A549 (cell line): Measurements from ENCODE around the gene POLR1F. TPM values are rescaled to one million over a fixed set of nuclear protein-coding genes. Genes with fewer than 3 reads are reported as not detected.

ENCODE experiments used
- ATAC-seq, 2 experiments: fragments of 200-7000 bp in 1 of 2; fragments of >200 bp in 1 of 2; cut with Nextera tagmentation in 1 of 2; cut with Tn5 transposase in 1 of 2; 3 replicates each; pipeline versions ENCODE4 v1.8.0 to v1.9.1; 2018 to 2020; ENCODE audit warnings: mild to moderate bottlenecking in 1 of 2, moderate library complexity in 1 of 2
- CTCF ChIA-PET: fragments of 300-600 bp; sonication (Branson Sonifier 250); formaldehyde crosslinking; extraction: SDS; loops from one replicate; lab custom pipeline; 2021; ENCODE audit warnings: antibody characterized with exemption, inconsistent platforms; lab: Yijun Ruan, JAX
- POLR2A ChIA-PET: fragments of 350-600 bp; formaldehyde crosslinking; extraction: SDS; loops from one replicate; lab custom pipeline; 2021; ENCODE audit warnings: antibody characterized with exemption, inconsistent platforms; lab: Yijun Ruan, JAX
- DNase-seq, 2 experiments: peaks; one replicate each; pipeline versions ENCODE4 v3.0.0 to v3.0.0-alpha.2; 2011 to 2016; ENCODE audit warnings: low read depth in 1 of 2, low spot score in 1 of 2
- FAIRE-seq: peaks from 2 replicates; lab custom pipeline; 2011; peaks lifted over from hg19 to GRCh38; lab: Jason Lieb, UNC
- H3K27ac ChIP-seq, 2 experiments: fragments of >200 bp; sonication (Bioruptor Twin); formaldehyde crosslinking; 3 replicates each; pipeline ENCODE4 v1.5.1; 2016 to 2017
- H3K4me1 ChIP-seq: fragments of >200 bp; sonication (Bioruptor Twin); formaldehyde crosslinking; 3 replicates; pipeline ENCODE4 v1.6.1; 2016
- H3K4me2 ChIP-seq: fragments of >200 bp; sonication (Bioruptor Twin); formaldehyde crosslinking; 3 replicates; pipeline ENCODE4 v1.6.1; 2016
- H3K4me3 ChIP-seq: fragments of >200 bp; sonication (Bioruptor Twin); formaldehyde crosslinking; 3 replicates; pipeline ENCODE4 v1.5.1; 2016
- H3K9me3 ChIP-seq: fragments of >200 bp; sonication (Bioruptor Twin); formaldehyde crosslinking; 3 replicates; pipeline ENCODE4 v1.6.1; 2016
- BHLHE40 ChIP-seq: IDR thresholded peaks from 2 replicates; pipeline ENCODE4 v1.6.1; 2012; ENCODE audit warnings: low read depth, low read length, inconsistent platforms
- CBX2 ChIP-seq: fragments of 200-600 bp; sonication (generic); IDR thresholded peaks from 2 replicates; pipeline ENCODE4 v1.6.1; 2016; ENCODE audit warnings: low read depth, mild to moderate bottlenecking, borderline replicate concordance
- CBX8 ChIP-seq: fragments of 200-600 bp; sonication (generic); IDR thresholded peaks from 2 replicates; pipeline ENCODE4 v1.6.1; 2016
- CEBPB ChIP-seq, 2 experiments: fragments of >200 bp in 1 of 2; sonication (Bioruptor Twin) in 1 of 2; formaldehyde crosslinking in 1 of 2; IDR thresholded peaks; 2 replicates each; pipeline ENCODE4 v1.6.1; 2012 to 2016
- CHD2 ChIP-seq: fragments of 150-350 bp; IDR thresholded peaks from 2 replicates; pipeline ENCODE4 v1.6.1; 2014; ENCODE audit warnings: low read length; ENCODE audit not compliant: partially characterized antibody
- CHD4 ChIP-seq: fragments of 200-600 bp; sonication (generic); IDR thresholded peaks from 2 replicates; pipeline ENCODE4 v1.6.1; 2016; ENCODE audit warnings: antibody characterized with exemption, mild to moderate bottlenecking, borderline replicate concordance
- EHF ChIP-seq: fragments of 250-450 bp; sonication (Bioruptor Pico); IDR thresholded peaks from 2 replicates; pipeline ENCODE4 v1.5.0; 2020; ENCODE audit warnings: mild to moderate bottlenecking
- EHMT2 ChIP-seq: fragments of 200-600 bp; sonication (generic); IDR thresholded peaks from 2 replicates; pipeline ENCODE4 v1.6.1; 2016; ENCODE audit warnings: antibody characterized with exemption, low read depth, mild to moderate bottlenecking, moderate library complexity
- EP300 ChIP-seq, 2 experiments: fragments of >200 bp; sonication (Bioruptor Twin); formaldehyde crosslinking; IDR thresholded peaks; 2 replicates in 1 of 2; 3 replicates in 1 of 2; pipeline ENCODE4 v1.6.1; 2016 to 2017
- ESRRA ChIP-seq: fragments of 150-350 bp; IDR thresholded peaks from 2 replicates; pipeline ENCODE4 v1.6.1; 2014; ENCODE audit warnings: mild to moderate bottlenecking, low read length, borderline replicate concordance
- FOSB ChIP-seq: fragments of 250-450 bp; sonication (Bioruptor Pico); IDR thresholded peaks from 2 replicates; pipeline ENCODE4 v1.5.0; 2020; ENCODE audit warnings: mild to moderate bottlenecking, moderate library complexity
- FOXS1 ChIP-seq: fragments of 250-450 bp; sonication (Bioruptor Pico); IDR thresholded peaks from 2 replicates; pipeline ENCODE4 v1.5.0; 2020; ENCODE audit warnings: mild to moderate bottlenecking, moderate library complexity
- HDAC2 ChIP-seq: fragments of 200-600 bp; sonication (generic); IDR thresholded peaks from 2 replicates; pipeline ENCODE4 v1.6.1; 2016
- HOXB13 ChIP-seq: fragments of 250-450 bp; sonication (Bioruptor Pico); IDR thresholded peaks from 2 replicates; pipeline ENCODE4 v1.5.0; 2020; ENCODE audit warnings: low read depth, mild to moderate bottlenecking, moderate library complexity
- JUN ChIP-seq, 2 experiments: fragments of >200 bp; sonication (Bioruptor Twin); formaldehyde crosslinking; IDR thresholded peaks; 2 replicates in 1 of 2; 3 replicates in 1 of 2; pipeline ENCODE4 v1.6.1; 2016 to 2017
- KDM1A ChIP-seq: fragments of 200-600 bp; sonication (generic); IDR thresholded peaks from 2 replicates; pipeline ENCODE4 v1.6.1; 2016; ENCODE audit warnings: low read depth, mild to moderate bottlenecking
- KDM5A ChIP-seq: fragments of 200-600 bp; sonication (generic); IDR thresholded peaks from 2 replicates; pipeline ENCODE4 v1.6.1; 2016; ENCODE audit warnings: antibody characterized with exemption, mild to moderate bottlenecking
- MAFK ChIP-seq: fragments of 450-650 bp; IDR thresholded peaks from 2 replicates; pipeline ENCODE4 v1.6.1; 2014; ENCODE audit not compliant: partially characterized antibody
- MAX ChIP-seq: IDR thresholded peaks from 2 replicates; pipeline ENCODE4 v1.6.1; 2012
- MAZ ChIP-seq: fragments of 150-350 bp; IDR thresholded peaks from 2 replicates; pipeline ENCODE4 v1.6.1; 2014; ENCODE audit warnings: antibody characterized with exemption, low read depth, low read length, borderline replicate concordance
- MYC ChIP-seq: IDR thresholded peaks from 2 replicates; pipeline ENCODE4 v1.6.1; 2012; ENCODE audit warnings: mild to moderate bottlenecking, inconsistent platforms, low read length, improper control_type of control experiment, borderline replicate concordance
- NPAS2 ChIP-seq: fragments of 250-450 bp; sonication (Bioruptor Pico); IDR thresholded peaks from 2 replicates; pipeline ENCODE4 v1.8.0; 2022; ENCODE audit warnings: mild to moderate bottlenecking, moderate library complexity, borderline replicate concordance
- PBX3 ChIP-seq: IDR thresholded peaks from 2 replicates; pipeline ENCODE4 v1.6.1; 2012
- PHF8 ChIP-seq: fragments of 200-600 bp; sonication (generic); IDR thresholded peaks from 2 replicates; pipeline ENCODE4 v1.6.1; 2016; ENCODE audit warnings: low read depth, mild to moderate bottlenecking, antibody characterized with exemption, moderate library complexity, borderline replicate concordance
- POLR2A ChIP-seq: IDR thresholded peaks from 2 replicates; pipeline ENCODE4 v1.6.1; 2012; ENCODE audit warnings: mild to moderate bottlenecking, low read length
- RAD21 ChIP-seq, 2 experiments: fragments of >200 bp in 1 of 2; sonication (Bioruptor Twin) in 1 of 2; formaldehyde crosslinking in 1 of 2; IDR thresholded peaks in 1 of 2; conservative IDR thresholded peaks in 1 of 2; 2 replicates in 1 of 2; 3 replicates in 1 of 2; pipeline ENCODE4 v1.6.1; 2012 to 2018; ENCODE audit warnings: inconsistent platforms in 1 of 2
- RARB ChIP-seq: fragments of 250-450 bp; sonication (Bioruptor Pico); IDR thresholded peaks from 2 replicates; pipeline ENCODE4 v1.8.0; 2021; ENCODE audit warnings: mild to moderate bottlenecking, moderate library complexity
- RFX5 ChIP-seq: fragments of 450-650 bp; IDR thresholded peaks from 2 replicates; pipeline ENCODE4 v1.7.1; 2014; ENCODE audit warnings: antibody characterized with exemption, mild to moderate bottlenecking, moderate library complexity
- RNF2 ChIP-seq: fragments of 200-600 bp; sonication (generic); IDR thresholded peaks from 2 replicates; pipeline ENCODE4 v1.6.1; 2016; ENCODE audit warnings: low read depth, mild to moderate bottlenecking, antibody characterized with exemption, moderate library complexity, borderline replicate concordance
- SREBF2 ChIP-seq: fragments of 450-650 bp; IDR thresholded peaks from 2 replicates; pipeline ENCODE4 v1.6.1; 2014; ENCODE audit warnings: mild to moderate bottlenecking, moderate library complexity
- TFCP2L1 ChIP-seq: fragments of 250-450 bp; sonication (Bioruptor Pico); IDR thresholded peaks from 2 replicates; pipeline ENCODE4 v1.5.0; 2021; ENCODE audit warnings: mild to moderate bottlenecking
- TP53 ChIP-seq: fragments of 250-450 bp; sonication (Bioruptor Pico); IDR thresholded peaks from 2 replicates; pipeline ENCODE4 v1.5.0; 2021; ENCODE audit warnings: mild to moderate bottlenecking, moderate library complexity
- ZC3H11A ChIP-seq: fragments of 450-650 bp; IDR thresholded peaks from 2 replicates; pipeline ENCODE4 v1.6.1; 2014; ENCODE audit warnings: antibody characterized with exemption, mild to moderate bottlenecking
- ZFP36 ChIP-seq: fragments of 450-650 bp; IDR thresholded peaks from 2 replicates; pipeline ENCODE4 v1.6.1; 2014; ENCODE audit warnings: borderline replicate concordance; ENCODE audit not compliant: partially characterized antibody
- ZSCAN20 ChIP-seq: fragments of 250-450 bp; sonication (Bioruptor Pico); IDR thresholded peaks from 2 replicates; pipeline ENCODE4 v1.8.0; 2022; ENCODE audit warnings: mild to moderate bottlenecking, moderate library complexity
- WGBS: methylation state at CpG from one replicate; pipeline ENCODE4 v1.1.6; 2017; ENCODE audit errors: missing lambda C conversion rate; 5-methylcytosine and 5-hydroxymethylcytosine counted together
- polyA minus RNA-seq: library from RNA; depleted of rRNA, polyadenylated mRNA; stranded (reverse); fragments of >200 nt; gene quantifications from 2 replicates; pipeline ENCODE4 v1.2.3, GENCODE V29; 2011; rRNA and poly(A)+ RNA removed
- polyA plus RNA-seq, 4 experiments: library from polyadenylated mRNA; depleted of rRNA in 3 of 4; stranded (reverse); fragments of >200 nt; fragmentation: RNase III in 1 of 4; extraction: RNeasy Plus Mini Kit Qiagen cat#74134 plus additional on column Dnase treatment in 1 of 4; gene quantifications; 2 replicates in 3 of 4; 3 replicates in 1 of 4; pipeline ENCODE4 v1.2.3, GENCODE V29; 2011 to 2017
- TF ChIP-seq, protein P1 (sequence below): fragments of >200 bp; sonication (Bioruptor Twin); formaldehyde crosslinking; IDR thresholded peaks from 3 replicates; pipeline ENCODE4 v1.5.1; 2016
- TF ChIP-seq, protein P2 (sequence below): IDR thresholded peaks from 2 replicates; pipeline ENCODE4 v1.6.1; 2012; ENCODE audit warnings: low read depth, borderline replicate concordance

The POLR1F gene, protein sequence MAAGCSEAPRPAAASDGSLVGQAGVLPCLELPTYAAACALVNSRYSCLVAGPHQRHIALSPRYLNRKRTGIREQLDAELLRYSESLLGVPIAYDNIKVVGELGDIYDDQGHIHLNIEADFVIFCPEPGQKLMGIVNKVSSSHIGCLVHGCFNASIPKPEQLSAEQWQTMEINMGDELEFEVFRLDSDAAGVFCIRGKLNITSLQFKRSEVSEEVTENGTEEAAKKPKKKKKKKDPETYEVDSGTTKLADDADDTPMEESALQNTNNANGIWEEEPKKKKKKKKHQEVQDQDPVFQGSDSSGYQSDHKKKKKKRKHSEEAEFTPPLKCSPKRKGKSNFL
- polyA plus RNA-seq (2011; rRNA removed) (23.4 and 33.9 TPM in 2 replicates), polyA plus RNA-seq (2017; fragmentation: RNase III; extraction: RNeasy Plus Mini Kit Qiagen cat#74134 plus additional on column Dnase treatment) (11.8 to 12.4 TPM (median 11.8 TPM) in 3 replicates), polyA minus RNA-seq (9.7 and 11.0 TPM in 2 replicates)
- polyA plus RNA-seq (2012; cell fraction: cytosol; rRNA removed) = 5.0 and 5.5 TPM in 2 replicates
- polyA plus RNA-seq (2012; cell fraction: nucleus; rRNA removed) = 4.0 and 7.4 TPM in 2 replicates

DNA sequence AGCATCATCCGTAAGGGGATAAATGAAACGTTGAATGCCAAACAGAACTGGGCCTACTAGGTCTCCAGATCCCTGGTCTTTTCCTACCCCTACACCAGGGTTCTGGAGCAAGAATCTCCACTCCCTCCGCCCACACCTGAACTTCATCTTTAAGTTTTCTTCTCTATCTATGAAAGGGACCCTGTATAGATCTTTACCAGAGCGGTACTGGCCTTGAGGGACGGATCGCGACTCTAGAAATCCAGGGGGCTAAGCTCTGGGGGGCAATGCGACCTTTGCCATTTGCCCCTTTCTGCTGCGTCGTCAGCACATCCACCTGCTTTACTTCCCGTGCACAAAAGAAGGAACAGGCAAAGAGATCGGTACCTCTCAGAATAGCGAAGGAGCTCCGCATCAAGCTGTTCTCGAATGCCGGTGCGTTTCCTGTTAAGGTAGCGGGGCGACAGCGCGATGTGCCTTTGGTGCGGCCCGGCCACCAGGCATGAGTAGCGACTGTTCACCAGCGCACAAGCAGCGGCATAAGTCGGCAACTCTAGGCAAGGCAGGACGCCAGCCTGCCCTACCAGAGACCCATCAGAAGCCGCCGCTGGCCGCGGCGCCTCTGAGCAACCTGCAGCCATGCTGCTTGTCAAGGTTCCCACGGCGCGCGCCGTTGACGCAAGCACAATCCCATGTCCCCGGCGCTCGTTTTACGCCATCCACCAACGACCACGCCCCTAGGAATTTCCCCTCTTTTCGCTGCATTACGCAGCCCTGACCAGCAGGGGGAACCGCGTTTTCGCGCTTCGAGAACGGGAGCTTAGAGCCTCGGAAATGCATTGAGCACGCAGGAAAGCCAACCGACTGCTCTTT, at the start of gene POLR1F:
Gene POLR1F (minus strand): TSS at position 641 of the 852 bp plus-strand sequence. CDS start 21 bp downstream, at position 620.
- POLR2A ChIA-PET = interaction anchor here (0.6 to 1.4 kb wide), 7 partner anchors 8 to 1815 kb away, joined by 3 to 17 read pairs (median 3); partner anchors contain the start of gene ITGB8
- 3% methylated on average over 48 of the region's 56 CpGs for WGBS
- peaks cover 14% of the 10 kb centered on the region for H3K4me1 ChIP-seq
- H3K9me3 ChIP-seq = no peaks in the 10 kb centered on the region
- CTCF ChIA-PET = interaction anchor here (0.7 to 11.6 kb wide), 25 partner anchors 8 to 1356 kb away, joined by 3 to 243 read pairs (median 3); partner anchors contain the start of gene ITGB8
- peak within 1 kb of the TSS; percentile 72 to 89 for H3K27ac ChIP-seq
- DNase-seq (peak; percentile 68 to 96), ATAC-seq (peak; percentile 97 to 99), FAIRE-seq (peak; percentile 91)
- H3K4me3 ChIP-seq = peak within 1 kb of the TSS; percentile 89
- peak within 1 kb of the TSS; percentile 96 for H3K4me2 ChIP-seq
- TF ChIP-seq MAX = peak; percentile 91
- no peak for TF ChIP-seq EHMT2
- no peak for TF ChIP-seq EHF (CRISPR knock-in tag)
- TF ChIP-seq BHLHE40 = no peak
- peak; percentile 98 for TF ChIP-seq PHF8
- TF ChIP-seq TFCP2L1 = 0 out of 2 replicates have a peak, but pooled peaks have one; percentile 22
- no peak for TF ChIP-seq RFX5
- TF ChIP-seq SREBF2 = no peak
- TF ChIP-seq TP53 (CRISPR knock-in tag) = no peak
- no peak for TF ChIP-seq HOXB13 (CRISPR knock-in tag)
- TF ChIP-seq, protein P1, sequence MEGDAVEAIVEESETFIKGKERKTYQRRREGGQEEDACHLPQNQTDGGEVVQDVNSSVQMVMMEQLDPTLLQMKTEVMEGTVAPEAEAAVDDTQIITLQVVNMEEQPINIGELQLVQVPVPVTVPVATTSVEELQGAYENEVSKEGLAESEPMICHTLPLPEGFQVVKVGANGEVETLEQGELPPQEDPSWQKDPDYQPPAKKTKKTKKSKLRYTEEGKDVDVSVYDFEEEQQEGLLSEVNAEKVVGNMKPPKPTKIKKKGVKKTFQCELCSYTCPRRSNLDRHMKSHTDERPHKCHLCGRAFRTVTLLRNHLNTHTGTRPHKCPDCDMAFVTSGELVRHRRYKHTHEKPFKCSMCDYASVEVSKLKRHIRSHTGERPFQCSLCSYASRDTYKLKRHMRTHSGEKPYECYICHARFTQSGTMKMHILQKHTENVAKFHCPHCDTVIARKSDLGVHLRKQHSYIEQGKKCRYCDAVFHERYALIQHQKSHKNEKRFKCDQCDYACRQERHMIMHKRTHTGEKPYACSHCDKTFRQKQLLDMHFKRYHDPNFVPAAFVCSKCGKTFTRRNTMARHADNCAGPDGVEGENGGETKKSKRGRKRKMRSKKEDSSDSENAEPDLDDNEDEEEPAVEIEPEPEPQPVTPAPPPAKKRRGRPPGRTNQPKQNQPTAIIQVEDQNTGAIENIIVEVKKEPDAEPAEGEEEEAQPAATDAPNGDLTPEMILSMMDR = peak; percentile 75
- peak; percentile 44; the same call in 1 of the 2 replicates for TF ChIP-seq HDAC2
- no peak for TF ChIP-seq ZFP36
- TF ChIP-seq CHD4 = no peak
- TF ChIP-seq FOSB (CRISPR knock-in tag) = no peak
- no peak for TF ChIP-seq KDM1A
- TF ChIP-seq ESRRA = no peak
- TF ChIP-seq RARB (CRISPR knock-in tag) = no peak
- no peak for TF ChIP-seq MAFK
- no peak for TF ChIP-seq FOXS1 (CRISPR knock-in tag)
- no peak for TF ChIP-seq CBX8
- peak; percentile 76 to 77 for TF ChIP-seq RAD21 (conservative IDR thresholded peaks at IDR 0.05 in 1 of 2, IDR thresholded peaks at IDR 0.05 in 1 of 2)
- no peak for TF ChIP-seq EP300 (IDR thresholded peaks at IDR 0.05)
- TF ChIP-seq KDM5A = peak; percentile 95
- peak; percentile 57 to 83; a peak in 4 of 5 replicates for TF ChIP-seq JUN (IDR thresholded peaks at IDR 0.05)
- no peak for TF ChIP-seq RNF2
- TF ChIP-seq, protein P2, sequence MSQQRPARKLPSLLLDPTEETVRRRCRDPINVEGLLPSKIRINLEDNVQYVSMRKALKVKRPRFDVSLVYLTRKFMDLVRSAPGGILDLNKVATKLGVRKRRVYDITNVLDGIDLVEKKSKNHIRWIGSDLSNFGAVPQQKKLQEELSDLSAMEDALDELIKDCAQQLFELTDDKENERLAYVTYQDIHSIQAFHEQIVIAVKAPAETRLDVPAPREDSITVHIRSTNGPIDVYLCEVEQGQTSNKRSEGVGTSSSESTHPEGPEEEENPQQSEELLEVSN = peak; percentile 85
- TF ChIP-seq POLR2A = peak; percentile 94
- TF ChIP-seq CHD2 = no peak
- no peak for TF ChIP-seq NPAS2 (CRISPR knock-in tag)
- no peak for TF ChIP-seq ZC3H11A
- no peak for TF ChIP-seq MAZ
- no peak for TF ChIP-seq CBX2
- no peak for TF ChIP-seq PBX3
- TF ChIP-seq ZSCAN20 (CRISPR knock-in tag) = no peak
- peak; percentile 79; the same call in 1 of the 2 replicates for TF ChIP-seq MYC
- TF ChIP-seq CEBPB (IDR thresholded peaks at IDR 0.05) = peak in 1 of 2 experiments; percentile 46; a peak in 2 of 4 replicates
